Measurements from ENCODE around the gene ETS1.

Gene ETS1

GRCh38 chr11:128477811-128478210 is 109.5 kb downstream of the ETS1 start:
- DNase-seq, result no peak

- DNase-seq, result no peak
Measured at GRCh38 chr11:128477278-128477677, 110.1 kb downstream of the ETS1 start.

- peak; percentile 85 to 91 for DNase-seq
Measured at GRCh38 chr11:128476729-128477128, 110.6 kb downstream of the ETS1 start.

DNA sequence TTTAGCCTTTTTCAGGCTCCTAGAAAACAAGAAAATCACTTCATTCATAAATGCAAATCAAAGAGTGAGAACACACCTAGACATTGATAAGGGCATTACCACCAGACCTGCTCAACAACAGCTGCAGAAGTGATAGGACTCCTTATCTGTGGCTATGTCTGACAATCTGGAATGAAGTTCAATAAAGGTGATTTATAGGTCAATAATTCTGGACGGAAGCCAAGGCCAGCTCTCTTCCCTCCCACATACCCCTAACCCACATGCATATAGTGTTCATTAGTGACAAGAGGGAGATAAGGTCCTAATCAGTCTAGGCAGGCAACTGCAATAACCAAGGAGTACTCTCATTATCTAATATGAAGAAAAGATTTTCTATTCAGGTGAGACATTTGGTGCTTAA is 111.3 kb downstream of the ETS1 start:
- peak in 1 of 2 donors; percentile 45 for DNase-seq

DNA sequence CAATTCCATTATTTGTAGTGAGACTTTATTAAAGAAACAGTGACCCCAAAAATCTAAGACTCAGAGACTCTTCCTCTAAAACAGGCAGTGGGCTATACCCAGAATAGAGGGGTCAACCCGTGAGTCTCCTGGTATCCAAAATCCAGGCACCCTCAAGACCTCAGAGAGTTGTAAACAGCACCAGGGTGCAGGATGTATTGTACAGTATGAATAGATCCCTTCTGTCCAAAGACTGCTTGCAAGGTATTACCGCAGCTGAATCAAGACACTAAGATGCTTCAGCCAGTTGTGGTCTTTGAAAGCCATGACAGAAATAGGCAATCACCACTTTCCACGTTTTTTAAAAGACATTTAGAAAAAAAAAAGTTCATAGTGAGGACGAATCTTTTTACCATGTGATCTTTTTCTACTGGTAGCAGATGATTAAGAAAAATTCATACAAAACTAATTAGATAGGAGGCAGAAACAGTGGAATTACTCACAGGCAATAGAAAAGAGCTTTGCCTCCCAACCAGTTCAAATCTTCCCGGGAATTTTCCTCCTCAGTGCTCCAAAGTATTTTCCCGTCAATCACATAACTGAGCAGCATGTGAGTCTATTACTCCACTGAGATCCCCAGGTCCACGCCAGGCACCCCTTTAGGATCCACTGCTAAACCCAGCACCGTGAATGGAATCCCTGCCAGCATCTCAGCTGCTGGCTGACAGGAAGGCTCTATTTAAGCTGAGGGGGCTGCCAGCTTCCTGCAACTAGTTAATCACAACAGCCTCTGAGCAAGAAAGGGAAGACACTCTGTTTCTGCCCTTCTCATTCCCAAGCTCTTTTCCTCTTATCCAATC is 113.1 kb downstream of the ETS1 start:
- no peak for DNase-seq

GRCh38 chr11:128473636-128474035 is 113.7 kb downstream of the ETS1 start:
- DNase-seq, result peak; percentile 46 to 61

- DNase-seq, result peak; percentile 27 to 61
Measured at GRCh38 chr11:128472128-128473089, 114.9 kb downstream of the ETS1 start.

DNA sequence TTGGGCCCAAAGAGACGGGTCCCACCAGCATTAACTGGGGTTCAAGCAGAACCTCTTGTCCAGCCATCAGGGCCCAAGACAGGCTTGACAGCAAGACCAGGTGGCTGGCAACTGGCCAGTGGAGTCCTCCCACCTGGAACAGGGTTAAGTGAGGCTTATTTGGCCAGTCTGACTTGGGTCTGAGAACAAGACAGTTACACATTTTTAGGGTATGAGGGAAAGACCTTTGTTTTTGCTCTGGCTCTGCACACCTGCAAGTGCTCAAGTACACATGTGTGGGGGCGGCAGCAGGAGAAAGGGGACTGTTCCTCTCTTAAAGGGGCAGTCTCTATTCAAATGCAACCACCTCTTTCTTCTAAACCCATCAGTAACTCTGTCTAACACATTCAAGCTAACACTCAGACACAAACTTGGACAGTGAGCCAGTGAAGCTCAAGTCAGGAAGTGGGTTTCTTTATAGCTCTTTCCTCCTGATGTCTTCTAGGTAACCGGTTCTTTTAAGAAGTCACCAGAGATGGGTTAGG is 116.2 kb downstream of the ETS1 start:
- peak; percentile 69 to 72 for DNase-seq

- peak; percentile 71 to 82 for DNase-seq
Measured at GRCh38 chr11:128470081-128470480, 117.3 kb downstream of the ETS1 start.

DNA sequence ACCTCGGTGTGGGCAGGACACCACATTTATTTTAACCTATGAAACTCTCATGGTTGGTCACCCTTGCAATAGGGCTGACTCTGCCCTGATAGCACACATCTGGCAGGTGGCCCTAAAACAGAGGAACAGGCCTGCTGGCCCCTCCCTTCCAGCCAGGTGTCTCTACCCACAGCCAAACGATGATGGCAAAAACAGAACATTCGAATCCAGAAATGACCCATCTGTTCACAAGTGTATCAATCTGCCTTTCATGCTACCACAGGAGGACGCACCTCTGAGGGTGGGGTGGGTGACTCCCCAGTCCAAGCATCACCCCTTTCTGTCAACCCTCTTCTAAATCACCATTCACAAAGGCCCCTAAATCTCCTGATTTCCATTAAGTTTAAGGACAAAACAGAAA is 118.1 kb downstream of the ETS1 start:
- DNase-seq, result peak; percentile 50 to 59

GRCh38 chr11:128468111-128468510 is 119.2 kb downstream of the ETS1 start:
- no peak for DNase-seq

DNA sequence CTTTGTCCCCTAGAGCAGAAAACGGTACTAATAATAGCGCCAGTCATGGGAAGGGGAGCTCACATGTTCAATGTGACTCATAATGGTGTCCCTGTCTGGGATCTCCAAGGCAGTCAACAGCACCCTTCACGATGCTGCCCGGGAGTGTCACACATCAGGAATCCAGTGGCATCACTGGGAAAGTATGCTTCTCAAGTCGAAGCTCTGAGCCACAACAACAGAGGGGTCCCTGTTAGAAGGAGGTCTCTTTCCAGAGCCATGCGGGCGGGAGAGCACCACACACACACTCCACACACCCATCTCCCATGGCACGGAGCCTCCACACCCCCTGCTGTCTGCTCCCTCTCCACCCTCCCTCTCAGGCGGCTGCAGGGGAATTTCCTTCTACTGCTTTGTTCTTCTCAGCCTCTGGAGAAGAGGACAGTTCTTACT is 119.7 kb downstream of the ETS1 start:
- DNase-seq, result peak; percentile 51 to 64

DNA sequence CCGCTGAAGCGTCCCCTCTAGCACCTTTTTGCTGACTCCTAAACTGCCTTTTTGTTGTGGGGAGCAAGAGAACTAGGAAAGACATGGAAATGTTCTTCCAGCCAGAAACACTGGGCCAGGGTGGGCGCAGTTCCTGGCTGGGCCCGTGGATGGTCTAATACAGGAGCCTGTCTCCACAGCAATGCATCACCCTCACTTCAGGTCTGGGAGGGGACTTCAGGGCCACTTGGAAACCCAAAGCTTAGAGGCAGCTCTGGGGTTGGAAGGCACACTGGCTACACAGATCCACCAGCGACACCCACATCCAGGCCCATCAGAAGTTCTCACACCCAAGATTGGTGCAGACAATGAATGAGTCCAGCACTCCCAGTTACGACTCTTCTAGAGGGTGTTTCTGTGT is 120.3 kb downstream of the ETS1 start:
- peak in 1 of 2 donors; percentile 38 for DNase-seq

- DNase-seq, result peak in 1 of 2 donors; percentile 41
Measured at GRCh38 chr11:128465946-128466705, 121.2 kb downstream of the ETS1 start.

DNA sequence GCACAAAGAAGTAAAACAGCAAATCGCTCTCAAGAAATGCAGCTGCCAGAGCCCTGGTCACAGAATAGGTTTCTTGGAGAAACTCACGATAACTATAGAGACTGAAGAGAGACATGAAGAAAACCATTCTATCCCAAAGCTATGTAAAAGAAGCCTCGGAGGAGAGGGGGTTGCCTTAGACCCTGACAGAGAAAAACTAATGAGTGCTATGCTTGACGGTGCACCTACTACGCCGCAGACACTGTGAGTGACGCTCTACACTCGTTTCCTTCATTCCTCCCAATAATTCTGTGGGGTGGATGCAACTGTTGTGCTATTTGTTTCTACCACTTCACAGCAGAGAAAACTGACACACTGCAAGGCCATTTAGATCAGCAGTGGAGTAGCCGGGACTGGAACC is 121.8 kb downstream of the ETS1 start:
- DNase-seq, result no peak

DNA sequence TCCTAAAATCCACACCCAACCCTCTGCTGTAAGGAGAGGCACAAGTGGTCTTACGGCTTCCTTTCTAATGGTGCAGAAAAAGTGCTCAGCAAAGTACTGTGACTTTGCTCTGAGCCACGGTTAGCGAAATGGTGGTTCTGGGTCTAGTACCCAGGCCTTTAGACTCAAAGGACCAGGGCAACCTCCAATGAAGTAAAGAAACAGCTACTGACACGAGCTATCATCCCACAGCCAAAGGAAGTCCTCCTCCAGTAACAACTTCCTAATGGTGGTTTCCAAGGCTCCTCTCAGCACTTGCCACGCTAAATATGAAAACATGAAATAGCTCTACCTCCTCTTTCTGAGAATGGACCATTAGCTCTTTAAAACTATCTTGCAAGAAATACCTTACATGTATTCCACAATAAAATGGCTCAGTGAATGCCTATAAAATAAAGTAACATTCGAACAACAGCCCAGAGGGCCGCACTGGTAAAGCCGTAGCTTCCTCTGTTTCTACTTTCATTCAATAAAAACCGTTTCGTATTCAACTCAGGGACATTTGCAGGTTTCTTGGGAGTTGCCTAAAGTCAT is 122.4 kb downstream of the ETS1 start:
- DNase-seq, result peak in 1 of 2 donors; percentile 50

DNA sequence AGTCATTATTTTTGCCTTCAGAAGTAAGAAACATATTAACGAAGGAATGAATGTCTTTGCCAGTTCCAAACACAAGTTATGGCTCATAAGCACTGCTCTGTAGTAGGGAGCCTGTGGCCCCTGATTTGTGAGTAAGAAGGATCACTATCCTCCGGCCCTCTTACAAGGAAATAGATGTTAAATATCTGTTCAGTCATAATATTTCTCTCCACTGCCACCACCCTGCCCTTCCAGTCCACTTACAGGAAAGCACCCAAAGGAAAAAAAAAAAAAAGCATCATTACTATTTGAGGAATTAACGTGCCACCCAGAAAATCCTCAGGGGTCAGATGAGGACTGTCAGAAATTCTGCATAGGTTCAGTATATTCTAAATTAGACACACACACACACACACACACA is 123.4 kb downstream of the ETS1 start:
- no peak for DNase-seq

DNA sequence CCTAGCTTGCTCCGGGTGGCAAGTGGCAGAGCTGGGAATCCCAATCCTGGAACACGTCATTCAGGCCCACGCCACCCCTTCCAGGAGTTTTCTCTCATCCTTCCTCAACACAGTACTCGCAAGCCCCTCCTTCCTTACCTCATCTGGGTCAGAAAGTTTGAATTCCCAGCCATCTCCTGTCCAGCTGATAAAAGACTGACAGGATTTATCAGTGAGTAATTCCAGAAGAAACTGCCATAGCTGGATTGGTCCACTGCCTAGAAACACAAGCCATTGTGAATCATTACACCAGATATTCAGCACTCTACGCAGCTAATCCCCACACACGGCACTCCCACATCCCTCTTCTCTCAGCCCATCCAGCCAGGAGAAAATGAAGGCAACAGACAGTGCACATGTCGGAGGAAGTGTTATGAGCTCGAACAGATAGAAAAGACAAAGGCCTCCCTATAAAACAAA is 124.0 kb downstream of the ETS1 start:
- no peak for DNase-seq

DNA sequence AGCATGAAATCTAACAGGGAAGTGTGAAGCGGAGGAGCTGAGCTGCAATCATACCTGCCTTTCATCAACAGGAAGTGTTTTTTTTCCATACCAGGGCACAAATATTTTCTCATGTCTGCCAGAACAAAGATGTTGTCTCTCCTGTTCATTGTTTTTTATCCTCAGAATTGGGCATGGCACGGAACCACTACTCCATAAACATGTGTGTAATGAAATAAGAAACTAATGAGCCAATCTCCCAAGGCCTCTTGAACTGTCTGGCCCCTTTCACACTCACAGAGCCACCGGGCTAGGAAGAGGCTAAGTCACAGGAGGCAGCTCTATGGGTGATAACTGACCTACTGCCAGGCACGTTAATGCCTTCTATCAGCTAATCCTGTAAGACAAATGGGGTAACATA is 124.4 kb downstream of the ETS1 start:
- no peak for DNase-seq

DNA sequence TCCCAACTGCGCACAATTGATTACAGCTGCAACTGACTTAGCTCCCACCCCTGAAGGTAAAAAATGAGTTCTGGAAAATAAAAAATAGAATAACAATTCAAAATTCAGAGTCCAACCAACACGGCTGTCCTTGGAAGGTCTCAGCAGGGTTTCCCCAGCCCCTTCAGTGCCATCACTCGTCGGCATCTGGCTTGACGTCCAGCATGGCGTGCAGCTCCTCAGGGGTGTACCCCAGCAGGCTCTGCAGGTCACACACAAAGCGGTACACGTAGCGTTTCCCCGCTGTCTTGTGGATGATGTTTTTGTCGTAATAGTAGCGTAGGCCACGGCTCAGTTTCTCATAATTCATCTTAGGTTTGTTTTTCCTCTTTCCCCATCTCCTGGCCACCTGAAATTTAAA is 125.2 kb downstream of the ETS1 start:
- no peak for DNase-seq

DNA sequence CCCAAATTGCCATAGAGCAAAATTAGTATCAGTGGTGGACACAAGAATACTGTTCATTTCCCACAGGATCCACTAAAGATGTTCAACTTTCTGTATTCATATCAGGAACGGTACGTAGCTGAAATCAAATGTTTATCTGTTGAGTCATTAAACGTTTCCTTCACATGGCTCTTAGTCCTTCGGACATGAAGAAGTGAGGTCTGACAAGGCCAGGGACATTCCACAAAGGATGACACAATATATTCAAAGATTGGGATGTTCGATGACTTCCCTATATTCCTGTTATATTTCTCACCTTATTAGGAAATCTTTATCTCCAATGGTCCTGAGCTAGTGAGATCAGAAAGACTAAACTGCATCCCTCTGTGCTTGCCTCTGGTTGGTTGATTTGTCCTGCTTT is 129.0 kb downstream of the ETS1 start:
- no peak for DNase-seq

DNA sequence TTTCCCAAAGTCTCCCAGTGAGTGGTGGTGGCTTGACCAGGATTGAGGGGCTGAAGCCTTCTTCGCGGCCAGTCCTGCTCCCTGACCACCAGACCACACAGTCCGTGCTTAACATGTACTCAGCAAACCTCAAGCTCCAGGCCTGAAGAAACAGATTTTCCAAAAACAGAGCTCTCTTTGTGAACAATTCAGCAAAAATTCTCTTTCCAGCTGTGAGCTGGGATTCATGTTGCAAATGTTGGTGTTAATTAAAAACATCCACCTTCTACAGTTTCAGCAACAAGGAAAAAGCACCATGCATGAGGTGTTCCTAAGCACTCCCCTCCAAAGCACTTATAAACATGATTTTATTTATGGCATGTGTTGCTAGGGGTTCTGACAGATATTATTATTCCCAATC is 129.5 kb downstream of the ETS1 start:
- DNase-seq, result no peak
